ENCODE measurements around the gene FOXA1.

- TF ChIP-seq, protein P1, sequence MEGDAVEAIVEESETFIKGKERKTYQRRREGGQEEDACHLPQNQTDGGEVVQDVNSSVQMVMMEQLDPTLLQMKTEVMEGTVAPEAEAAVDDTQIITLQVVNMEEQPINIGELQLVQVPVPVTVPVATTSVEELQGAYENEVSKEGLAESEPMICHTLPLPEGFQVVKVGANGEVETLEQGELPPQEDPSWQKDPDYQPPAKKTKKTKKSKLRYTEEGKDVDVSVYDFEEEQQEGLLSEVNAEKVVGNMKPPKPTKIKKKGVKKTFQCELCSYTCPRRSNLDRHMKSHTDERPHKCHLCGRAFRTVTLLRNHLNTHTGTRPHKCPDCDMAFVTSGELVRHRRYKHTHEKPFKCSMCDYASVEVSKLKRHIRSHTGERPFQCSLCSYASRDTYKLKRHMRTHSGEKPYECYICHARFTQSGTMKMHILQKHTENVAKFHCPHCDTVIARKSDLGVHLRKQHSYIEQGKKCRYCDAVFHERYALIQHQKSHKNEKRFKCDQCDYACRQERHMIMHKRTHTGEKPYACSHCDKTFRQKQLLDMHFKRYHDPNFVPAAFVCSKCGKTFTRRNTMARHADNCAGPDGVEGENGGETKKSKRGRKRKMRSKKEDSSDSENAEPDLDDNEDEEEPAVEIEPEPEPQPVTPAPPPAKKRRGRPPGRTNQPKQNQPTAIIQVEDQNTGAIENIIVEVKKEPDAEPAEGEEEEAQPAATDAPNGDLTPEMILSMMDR (IDR thresholded peaks at IDR 0.05), result no peak
- TF ChIP-seq POLR2A (IDR thresholded peaks at IDR 0.05), result no peak
Observed at GRCh38 chr14:37546621-37547447, 48.2 kb downstream of the FOXA1 start.

Data from gastroesophageal sphincter (tissue), 3 donors.